Endothelial cell of umbilical vein (primary cell): ENCODE data around the gene LUZP2. TPM values are rescaled to one million over a fixed set of nuclear protein-coding genes. Genes with fewer than 3 reads are reported as not detected.

ENCODE experiments used
- BruUV-seq: library from RNA; stranded (reverse); fragments of 400-500 nt; replicated peaks from 2 replicates; lab custom pipeline; 2021; lab: Mats Ljungman, UMichigan
- CTCF ChIA-PET: fragments of 300-600, 350-600 bp; sonication (Branson Sonifier 250); formaldehyde crosslinking; loops from one replicate; lab custom pipeline; 2021; ENCODE audit warnings: antibody characterized with exemption, inconsistent platforms; lab: Charles Lee
- POLR2A ChIA-PET: fragments of 300-600, 350-600 bp; sonication (Branson Sonifier 250); formaldehyde crosslinking; loops from one replicate; lab custom pipeline; 2021; ENCODE audit warnings: antibody characterized with exemption, inconsistent platforms; lab: Charles Lee
- DNase-seq: peaks from one replicate; pipeline ENCODE4 v3.0.0-alpha.2; 2011; ENCODE audit warnings: low read depth, low spot score
- FAIRE-seq: peaks from 2 replicates; lab custom pipeline; 2011; peaks lifted over from hg19 to GRCh38; lab: Jason Lieb, UNC
- H2AFZ ChIP-seq: 2 replicates; pipeline ENCODE4 v1.6.0; 2012; ENCODE audit warnings: low read depth, low read length, control low read depth, inconsistent platforms
- H3K27ac ChIP-seq: 2 replicates; pipeline ENCODE4 v1.5.1; 2011; ENCODE audit warnings: low read depth, mild to moderate bottlenecking, control low read depth, low read length, moderate library complexity; ENCODE audit not compliant: insufficient read depth
- H3K27me3 ChIP-seq, 2 experiments: 2 replicates each; pipeline versions ENCODE4 v1.6.0 to v1.6.1; 2011; ENCODE audit warnings: low read length in 2 of 2, mixed read lengths in 1 of 2; ENCODE audit not compliant: control insufficient read depth in 2 of 2, insufficient read depth in 2 of 2
- H3K36me3 ChIP-seq, 2 experiments: 2 replicates in 1 of 2; 3 replicates in 1 of 2; pipeline ENCODE4 v1.5.1; 2011; ENCODE audit warnings: low read length in 2 of 2, mild to moderate bottlenecking in 1 of 2, moderate library complexity in 1 of 2; ENCODE audit not compliant: control insufficient read depth in 2 of 2, insufficient read depth in 2 of 2; ENCODE audit errors: extremely low read depth in 1 of 2
- H3K4me1 ChIP-seq: 3 replicates; pipeline ENCODE4 v1.5.1; 2011; ENCODE audit warnings: mild to moderate bottlenecking, low read length; ENCODE audit not compliant: control insufficient read depth, insufficient read depth; ENCODE audit errors: extremely low read depth
- H3K4me2 ChIP-seq: 2 replicates; pipeline ENCODE4 v1.6.1; 2011; ENCODE audit warnings: low read length, control low read depth, mixed read lengths; ENCODE audit not compliant: insufficient read depth
- H3K4me3 ChIP-seq, 3 experiments: fragments of 200-600 bp in 1 of 3; sonication (generic), shearing (Covaris generic) in 1 of 3; replicated peaks in 1 of 3; 2 replicates each; pipeline ENCODE4 v1.5.1; 2011 to 2016; ENCODE audit warnings: control low read depth in 3 of 3, low read length in 3 of 3, mild to moderate bottlenecking in 2 of 3, inconsistent platforms in 1 of 3, low read depth in 1 of 3, moderate library complexity in 1 of 3; ENCODE audit not compliant: insufficient read depth in 1 of 3
- H3K79me2 ChIP-seq: 2 replicates; pipeline ENCODE4 v1.6.0; 2012; ENCODE audit warnings: low read length, inconsistent platforms; ENCODE audit not compliant: control insufficient read depth, insufficient read depth
- H3K9ac ChIP-seq: replicated peaks from 2 replicates; pipeline ENCODE3; 2011; ENCODE audit warnings: low read length, control low read depth; ENCODE audit not compliant: insufficient read depth; ENCODE audit errors: extremely low read depth
- H3K9me1 ChIP-seq: replicated peaks from 3 replicates; pipeline ENCODE4 v1.6.0; 2011; ENCODE audit warnings: mild to moderate bottlenecking, low read length; ENCODE audit not compliant: control insufficient read depth, insufficient read depth; ENCODE audit errors: extremely low read depth
- H3K9me3 ChIP-seq: replicated peaks from 2 replicates; pipeline ENCODE4 v1.5.1; 2012; ENCODE audit warnings: low read length, inconsistent platforms; ENCODE audit not compliant: control insufficient read depth, insufficient read depth
- H4K20me1 ChIP-seq: replicated peaks from 2 replicates; pipeline ENCODE3; 2011; ENCODE audit warnings: mild to moderate bottlenecking, low read length; ENCODE audit not compliant: control insufficient read depth, insufficient read depth; ENCODE audit errors: extremely low read depth
- EZH2 ChIP-seq: IDR thresholded peaks from 2 replicates; pipeline ENCODE4 v1.6.1; 2012; ENCODE audit warnings: borderline replicate concordance, low read depth, mild to moderate bottlenecking, moderate library complexity, low read length, inconsistent platforms; ENCODE audit not compliant: severe bottlenecking
- FOS ChIP-seq: IDR thresholded peaks from 2 replicates; pipeline ENCODE4 v1.6.1; 2011; ENCODE audit warnings: mild to moderate bottlenecking, low read length, moderate library complexity, borderline replicate concordance; ENCODE audit not compliant: insufficient read depth
- GATA2 ChIP-seq: IDR thresholded peaks from 2 replicates; pipeline ENCODE4 v1.7.0; 2011; ENCODE audit warnings: low read depth, mild to moderate bottlenecking, moderate library complexity, mixed read lengths, low read length; ENCODE audit not compliant: insufficient read length, insufficient read depth
- JUN ChIP-seq: IDR thresholded peaks from 2 replicates; pipeline ENCODE4 v1.6.1; 2011; ENCODE audit warnings: borderline replicate concordance, low read depth; ENCODE audit not compliant: insufficient read length, insufficient read depth
- MYC ChIP-seq: IDR thresholded peaks from one replicate; pipeline ENCODE4 v1.6.1; 2011; ENCODE audit warnings: mild to moderate bottlenecking, low read depth, low read length
- POLR2A ChIP-seq: IDR thresholded peaks from 2 replicates; pipeline ENCODE4 v1.6.1; 2012; ENCODE audit warnings: low read depth, mild to moderate bottlenecking, control low read depth, low read length
- POLR2AphosphoS5 ChIP-seq: IDR thresholded peaks from 2 replicates; pipeline ENCODE4 v1.6.1; 2012; ENCODE audit warnings: low read depth, mild to moderate bottlenecking, control low read depth, low read length, moderate library complexity; ENCODE audit not compliant: insufficient read depth
- dilution Hi-C: fragments of 300-500 bp; cut with MboI; formaldehyde crosslinking; loops from one replicate; pipeline ENCODE4 v1.15.0; 2019; ENCODE audit warnings: low sequenced_read_pairs; ENCODE audit not compliant: extremely low pct_ligation_motif_present
- intact Hi-C: fragments of 100-400 bp; cut with micrococcal nuclease; formaldehyde crosslinking; loops from one replicate; pipeline ENCODE4 v1.10.0; 2022
- polyA plus RNA-seq, 4 experiments: library from polyadenylated mRNA; depleted of rRNA in 3 of 4; stranded (reverse) in 3 of 4; unstranded in 1 of 4; fragments of >200 nt; gene quantifications; 2 replicates each; pipeline versions ENCODE4 v1.2.1 to v1.2.3, GENCODE V29; 2011 to 2012; ENCODE audit warnings: missing spikeins in 1 of 4
- total RNA-seq: library from RNA; stranded (reverse); gene quantifications from 2 replicates; pipeline ENCODE4 v1.2.3, GENCODE V29; 2021
- TF ChIP-seq, protein P1 (sequence below), 2 donors: IDR thresholded peaks; 1 replicate in 1 of 2; 2 replicates in 1 of 2; pipeline ENCODE4 v1.5.1; 2011; ENCODE audit warnings: low read length in 2 of 2, mild to moderate bottlenecking in 2 of 2, moderate library complexity in 2 of 2, control low read depth in 1 of 2, inconsistent platforms in 1 of 2, low read depth in 1 of 2; ENCODE audit not compliant: insufficient read depth in 1 of 2; ENCODE audit errors: extremely low read depth in 1 of 2
- TF ChIP-seq, protein P2 (sequence below): IDR thresholded peaks from 2 replicates; pipeline ENCODE4 v1.6.1; 2011; ENCODE audit not compliant: insufficient read depth, insufficient read length

Gene LUZP2
- total and polyA plus RNA-seq, 2 donors (not counting 3 experiments of a cell fraction or from before 2014, with no cell fraction given) = 0.07 TPM; not detected in 1

DNA sequence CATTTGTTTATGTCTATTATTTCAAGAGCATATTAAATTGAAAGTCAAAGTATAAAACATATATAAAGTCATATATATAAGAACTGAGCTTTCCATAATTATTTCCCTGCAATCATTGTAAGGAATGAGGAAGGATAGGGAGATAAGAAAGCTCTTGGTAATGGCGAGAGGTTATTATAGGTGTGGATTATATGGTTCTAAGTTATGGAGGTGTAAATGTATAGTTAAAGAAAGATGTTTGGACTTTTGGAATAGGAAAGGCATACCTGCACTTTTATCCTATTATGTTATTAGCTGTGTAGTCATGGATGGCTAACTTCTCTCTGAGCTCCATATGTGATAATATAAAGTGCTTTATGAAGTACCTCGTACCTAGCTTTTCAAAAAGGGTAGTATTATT is 127.6 kb downstream of the LUZP2 start:
- no peak overlapping the region for H3K4me3 ChIP-seq
- no peaks in the 10 kb centered on the region for H3K27me3 ChIP-seq
- POLR2A ChIA-PET = no interaction called here
- dilution Hi-C loops = no loop called here
- DNase-seq = no peak
- CTCF ChIA-PET = interaction anchor here (0.8 to 1.8 kb wide), 2 partner anchors 9 to 20 kb away, joined by 3 to 7 read pairs; no protein-coding TSS in a partner anchor
- TF ChIP-seq POLR2A (no peak), EZH2 (no peak), POLR2AphosphoS5 (no peak), MYC (no peak), FOS (no peak), GATA2 (no peak), JUN (no peak)
- TF ChIP-seq, protein P1, sequence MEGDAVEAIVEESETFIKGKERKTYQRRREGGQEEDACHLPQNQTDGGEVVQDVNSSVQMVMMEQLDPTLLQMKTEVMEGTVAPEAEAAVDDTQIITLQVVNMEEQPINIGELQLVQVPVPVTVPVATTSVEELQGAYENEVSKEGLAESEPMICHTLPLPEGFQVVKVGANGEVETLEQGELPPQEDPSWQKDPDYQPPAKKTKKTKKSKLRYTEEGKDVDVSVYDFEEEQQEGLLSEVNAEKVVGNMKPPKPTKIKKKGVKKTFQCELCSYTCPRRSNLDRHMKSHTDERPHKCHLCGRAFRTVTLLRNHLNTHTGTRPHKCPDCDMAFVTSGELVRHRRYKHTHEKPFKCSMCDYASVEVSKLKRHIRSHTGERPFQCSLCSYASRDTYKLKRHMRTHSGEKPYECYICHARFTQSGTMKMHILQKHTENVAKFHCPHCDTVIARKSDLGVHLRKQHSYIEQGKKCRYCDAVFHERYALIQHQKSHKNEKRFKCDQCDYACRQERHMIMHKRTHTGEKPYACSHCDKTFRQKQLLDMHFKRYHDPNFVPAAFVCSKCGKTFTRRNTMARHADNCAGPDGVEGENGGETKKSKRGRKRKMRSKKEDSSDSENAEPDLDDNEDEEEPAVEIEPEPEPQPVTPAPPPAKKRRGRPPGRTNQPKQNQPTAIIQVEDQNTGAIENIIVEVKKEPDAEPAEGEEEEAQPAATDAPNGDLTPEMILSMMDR (IDR thresholded peaks at IDR 0.05; ENCODE audit: extremely low read depth in 1 of 2, insufficient read depth in 1 of 2, low read depth in 1 of 2, low read length in 2 of 2) = no peak
- TF ChIP-seq, protein P2, sequence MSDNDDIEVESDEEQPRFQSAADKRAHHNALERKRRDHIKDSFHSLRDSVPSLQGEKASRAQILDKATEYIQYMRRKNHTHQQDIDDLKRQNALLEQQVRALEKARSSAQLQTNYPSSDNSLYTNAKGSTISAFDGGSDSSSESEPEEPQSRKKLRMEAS = no peak
- H3K4me2 ChIP-seq = no peak overlapping the region
- no peak overlapping the region for H3K9ac ChIP-seq
- H3K4me1 ChIP-seq = no peaks in the 10 kb centered on the region
- H3K9me1 ChIP-seq = no peaks in the 10 kb centered on the region
- FAIRE-seq = no peak
- H3K36me3 ChIP-seq = no peaks in the 10 kb centered on the region
- intact Hi-C loops = no loop called here
- H3K9me3 ChIP-seq = no peaks in the 10 kb centered on the region
- no peaks in the 10 kb centered on the region for H3K79me2 ChIP-seq
- H4K20me1 ChIP-seq = no peaks in the 10 kb centered on the region
- H2AFZ ChIP-seq = no peak overlapping the region
- BruUV-seq = no TSS peak
- H3K27ac ChIP-seq = no peak overlapping the region
